Left colon (tissue), 2 donors: ENCODE results near the gene CCR2. TPM values are rescaled to one million over a fixed set of nuclear protein-coding genes. Genes with fewer than 3 reads are reported as not detected.
A peak's percentile ranks its signal among the peaks of the same experiment; 100 is the strongest.
"Not testable (repeated sequence)": the region's sequence is repeated elsewhere in the genome, so short reads cannot be mapped to it uniquely, and the experiment has no call there.

ENCODE experiments used
- ATAC-seq: fragments of 200-7000 bp; cut with Tn5 transposase; one replicate; pipeline ENCODE4 v1.9.1; 2020; ENCODE audit warnings: mild to moderate bottlenecking, moderate library complexity
- DNase-seq, 2 donors: peaks; one replicate each; pipeline ENCODE4 v3.0.0-alpha.2; 2020
- intact Hi-C, 2 donors: fragments of 100-400 bp; cut with DNase I in 1 of 2; cut with micrococcal nuclease in 1 of 2; formaldehyde crosslinking; loops; one replicate each; pipeline versions ENCODE4 v1.11.2 to v1.14.0; 2022; cut with DNase I, micrococcal nuclease
- total RNA-seq, 2 donors: library from RNA; stranded (reverse); fragmentation: NEBNext Ultra II Directional; extraction: Animal tissue kit (Norgen Biotek cat#: 25700); gene quantifications; one replicate each; pipeline ENCODE4 v1.2.1, GENCODE V29; 2021
- donor health status: DM: no; HTN: no; CAD: no.
- donor health status: DM: yes; HTN: yes; CAD: no.

The CCR2 gene
- total RNA-seq, 2 donors from 2014 or later, result 0.37 to 3.7 TPM

- no peak for DNase-seq
- intact Hi-C loops, result no loop called here
- no peak for ATAC-seq
Measured at GRCh38 chr3:46395766-46396530, 42.0 kb downstream of the CCR2 start.

- intact Hi-C loops, result no loop called here
- DNase-seq (no peak), ATAC-seq (no peak)
Measured at GRCh38 chr3:46397111-46397510, 43.2 kb downstream of the CCR2 start.

- intact Hi-C loops, result no loop called here
- DNase-seq (no peak), ATAC-seq (no peak)
Measured at GRCh38 chr3:46398186-46398955, 44.5 kb downstream of the CCR2 start.

- DNase-seq (no peak), ATAC-seq (no peak)
- intact Hi-C loops, result no loop called here
Measured at GRCh38 chr3:46399098-46399497, 45.2 kb downstream of the CCR2 start.

GRCh38 chr3:46399557-46399956 lies 45.6 kb downstream of the CCR2 start:
- intact Hi-C loops, result no loop called here
- ATAC-seq (no peak), DNase-seq (no peak)

GRCh38 chr3:46400000-46400734 lies 46.3 kb downstream of the CCR2 start:
- intact Hi-C loops, result no loop called here
- DNase-seq (no peak), ATAC-seq (no peak)

- no peak for ATAC-seq
- intact Hi-C loops, result no loop called here
- no peak for DNase-seq
Measured at GRCh38 chr3:46400846-46401245, 46.9 kb downstream of the CCR2 start.

GRCh38 chr3:46401579-46401978 lies 47.7 kb downstream of the CCR2 start:
- no peak for ATAC-seq
- intact Hi-C loops, result no loop called here
- no peak for DNase-seq

GRCh38 chr3:46402902-46403301 lies 49.0 kb downstream of the CCR2 start:
- ATAC-seq, DNase-seq, intact Hi-C loops: not testable (repeated sequence)

GRCh38 chr3:46405301-46406019 lies 51.5 kb downstream of the CCR2 start:
- DNase-seq, result peak; percentile 65 to 83
- peak; percentile 73 for ATAC-seq
- intact Hi-C loops, result no loop called here

- DNase-seq, result peak in 1 of 2 donors; percentile 52
- intact Hi-C loops, result no loop called here
- no peak for ATAC-seq
Measured at GRCh38 chr3:46406443-46406787, 52.5 kb downstream of the CCR2 start.

GRCh38 chr3:46406788-46407611 lies 53.1 kb downstream of the CCR2 start, which contains the start of the genes CCR5AS and CCRL2:
TSS of gene CCR5AS (minus strand) at chr3:46407066.
TSS of gene CCRL2 (plus strand) at chr3:46407259. CDS start at chr3:46408080, 821 bp downstream.
- peak; percentile 79 to 93 for DNase-seq
- peak; percentile 82 for ATAC-seq
- intact Hi-C loops, result no loop called here

GRCh38 chr3:46407970-46408369 lies 54.1 kb downstream of the CCR2 start:
- intact Hi-C loops, result no loop called here
- no peak for ATAC-seq

GRCh38 chr3:46408853-46409252 lies 54.9 kb downstream of the CCR2 start:
- no peak for ATAC-seq
- intact Hi-C loops, result no loop called here
- DNase-seq, result no peak

More at GRCh38 chr3:46407970-46408369, 54.1 kb downstream of the CCR2 start:
- DNase-seq, result no peak

- intact Hi-C loops, result no loop called here
- ATAC-seq (no peak), DNase-seq (no peak)
Measured at GRCh38 chr3:46409739-46410489, 56.0 kb downstream of the CCR2 start.
